ENCODE results near the gene NCKAP5.
"Not testable (repeated sequence)": the region's sequence is repeated elsewhere in the genome, so short reads cannot be mapped to it uniquely, and the experiment has no call there.

NCKAP5 gene

GRCh38 chr2:132877923-132878322, 690.3 kb downstream of the NCKAP5 start:
- DNase-seq (ENCODE audit: low read depth in 2 of 2), result no peak

- DNase-seq (ENCODE audit: low read depth in 2 of 2), result no peak
These were observed 691.4 kb downstream of the NCKAP5 start for GRCh38 chr2:132876745-132877391.

- DNase-seq (ENCODE audit: low read depth in 2 of 2), result no peak
These were observed 693.1 kb downstream of the NCKAP5 start for GRCh38 chr2:132875193-132875592.

DNA sequence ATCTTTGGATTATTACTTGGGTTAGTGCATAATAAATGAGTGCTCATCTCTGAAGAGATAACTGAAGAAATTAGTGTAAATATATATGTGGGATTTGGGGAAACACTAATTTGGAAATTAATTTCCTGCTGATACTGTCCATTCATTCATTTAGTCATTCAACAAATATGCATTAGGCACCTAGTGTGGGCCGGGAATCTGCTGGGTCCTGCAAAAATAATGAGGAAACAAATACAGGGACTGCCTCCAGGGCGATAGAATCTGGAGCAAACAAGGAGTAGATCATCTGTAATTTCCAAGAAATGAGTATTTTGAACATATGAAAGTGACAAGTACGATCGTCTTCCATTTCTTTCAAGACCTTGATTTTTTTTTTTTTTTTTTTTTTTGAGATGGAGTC, 694.5 kb downstream of the NCKAP5 start:
- no peak for DNase-seq (ENCODE audit: low read depth in 2 of 2)

DNA sequence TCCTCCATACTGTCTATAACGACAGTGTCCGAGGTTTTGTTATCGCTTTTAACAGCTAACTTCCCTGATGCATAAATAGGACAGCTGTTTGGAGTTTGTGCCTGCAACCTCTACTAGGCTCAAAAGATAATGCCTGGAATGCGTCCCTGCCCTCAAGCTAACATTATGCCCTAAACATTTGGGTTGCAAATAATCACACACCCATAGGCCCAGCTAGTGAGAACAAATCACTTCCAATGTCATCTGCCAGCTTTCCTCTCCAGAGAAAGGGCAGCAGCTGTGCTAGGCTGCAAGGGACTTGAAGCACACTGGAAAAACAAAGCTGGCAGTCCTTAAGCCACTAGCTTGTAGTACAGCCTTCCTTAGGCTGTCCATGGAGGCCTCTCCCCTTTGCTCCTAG, 696.4 kb downstream of the NCKAP5 start:
- DNase-seq (ENCODE audit: low read depth in 2 of 2), result no peak

DNA sequence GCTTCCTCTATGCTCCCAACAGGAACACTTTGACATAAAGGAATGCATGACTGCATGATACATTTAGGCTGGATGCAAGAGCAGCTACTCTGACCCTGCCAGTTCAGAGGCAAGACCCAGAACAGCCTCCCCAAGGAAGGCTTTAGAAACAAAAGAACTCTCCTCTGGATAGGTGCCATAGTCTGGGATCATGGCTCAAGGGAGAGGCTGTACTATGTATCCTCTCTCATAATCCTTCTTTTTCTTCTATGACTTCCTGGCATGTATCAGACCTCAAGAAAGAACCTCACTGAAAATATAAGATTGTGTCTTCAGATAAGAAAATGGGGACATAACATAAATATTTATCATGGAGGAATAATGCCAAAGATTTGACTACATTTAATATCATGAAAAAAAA, 704.3 kb downstream of the NCKAP5 start:
- DNase-seq (ENCODE audit: low read depth in 2 of 2), result no peak

DNA sequence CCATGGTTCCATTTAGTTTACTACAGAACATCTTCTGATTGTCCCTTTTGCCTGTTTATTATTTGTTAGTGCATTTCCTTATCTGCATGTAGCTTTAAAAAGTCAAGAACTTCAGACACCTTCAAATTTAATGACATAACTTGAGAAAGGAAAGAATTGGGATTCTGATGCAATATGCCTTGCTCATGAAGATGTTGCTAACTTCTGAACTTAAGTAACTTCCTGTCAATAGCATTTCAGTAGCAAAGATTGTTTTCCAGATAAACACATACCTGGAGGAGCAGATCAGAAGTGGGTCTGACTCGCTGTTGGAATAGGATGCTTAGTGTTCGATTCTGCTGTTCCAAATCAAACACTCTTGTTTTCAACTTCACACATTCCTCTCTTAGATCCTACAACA, 708.0 kb downstream of the NCKAP5 start:
- DNase-seq (ENCODE audit: low read depth in 2 of 2), result no peak

- no peak for DNase-seq (ENCODE audit: low read depth in 2 of 2)
These were observed 708.7 kb downstream of the NCKAP5 start for GRCh38 chr2:132859590-132859989.

- no peak for DNase-seq (ENCODE audit: low read depth in 2 of 2)
These were observed 710.9 kb downstream of the NCKAP5 start for GRCh38 chr2:132857319-132857718.

GRCh38 chr2:132850688-132851087, 717.6 kb downstream of the NCKAP5 start:
- no peak for DNase-seq (ENCODE audit: low read depth in 2 of 2)

DNA sequence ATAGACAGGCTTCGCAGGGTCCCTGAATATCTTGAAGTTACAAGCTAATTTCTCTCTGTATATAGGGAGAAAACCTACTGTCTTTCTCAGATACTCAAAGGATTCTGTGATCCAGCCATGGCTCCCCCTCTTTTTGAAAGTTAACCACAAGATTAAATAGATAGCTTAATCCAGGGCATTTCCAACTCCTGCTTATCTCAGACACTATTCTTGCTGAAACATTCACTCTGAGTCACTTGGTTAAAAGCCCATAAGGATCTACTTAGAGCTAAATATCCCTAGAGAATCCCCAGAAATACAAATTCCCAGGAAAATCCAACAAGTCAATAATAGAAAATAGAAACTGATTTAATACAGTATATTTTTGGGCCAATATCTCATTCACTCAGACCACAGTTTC, 719.1 kb downstream of the NCKAP5 start:
- no peak for DNase-seq (ENCODE audit: low read depth in 2 of 2)

DNA sequence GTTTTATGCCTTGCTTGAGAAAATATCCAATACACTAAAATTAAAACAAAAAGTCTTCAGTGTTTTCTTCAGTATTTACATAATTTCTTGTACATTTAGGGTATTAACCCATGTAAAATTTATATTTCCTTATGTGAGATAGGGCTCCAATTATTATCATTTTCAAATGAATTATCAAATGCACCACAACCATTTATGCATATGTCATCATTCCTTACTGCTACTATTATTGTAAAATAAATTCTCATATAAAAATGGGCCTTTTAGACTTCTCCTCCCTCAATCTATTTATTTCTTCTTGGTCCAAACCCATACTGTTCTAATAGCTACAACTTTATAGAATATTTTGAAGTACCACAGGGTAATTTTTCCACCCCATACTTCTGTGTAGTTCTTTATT, 722.9 kb downstream of the NCKAP5 start:
- DNase-seq (ENCODE audit: low read depth in 2 of 2), result no peak

- DNase-seq (ENCODE audit: low read depth in 2 of 2), result no peak
These were observed 723.7 kb downstream of the NCKAP5 start for GRCh38 chr2:132844585-132844984.

DNA sequence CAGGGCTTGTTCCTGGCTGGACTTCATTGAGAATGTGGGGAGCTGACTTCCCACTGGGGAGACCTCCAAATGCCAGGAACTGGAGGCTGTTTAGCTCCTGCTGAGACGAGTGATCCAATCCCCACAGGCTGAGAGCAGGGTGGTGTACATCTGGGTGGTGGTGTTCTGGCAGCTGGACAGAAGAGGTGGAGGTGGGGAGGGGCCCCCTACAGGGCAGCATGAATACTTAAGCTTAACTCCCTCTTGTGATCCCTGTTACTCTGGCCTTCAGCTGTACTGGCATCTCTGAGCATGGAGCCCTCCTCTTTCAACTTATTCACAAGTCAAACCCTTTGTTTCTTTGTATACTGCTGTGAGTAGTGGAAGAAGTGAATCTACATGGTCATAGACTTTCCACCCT, 730.5 kb downstream of the NCKAP5 start:
- DNase-seq (ENCODE audit: low read depth in 2 of 2), result no peak

DNA sequence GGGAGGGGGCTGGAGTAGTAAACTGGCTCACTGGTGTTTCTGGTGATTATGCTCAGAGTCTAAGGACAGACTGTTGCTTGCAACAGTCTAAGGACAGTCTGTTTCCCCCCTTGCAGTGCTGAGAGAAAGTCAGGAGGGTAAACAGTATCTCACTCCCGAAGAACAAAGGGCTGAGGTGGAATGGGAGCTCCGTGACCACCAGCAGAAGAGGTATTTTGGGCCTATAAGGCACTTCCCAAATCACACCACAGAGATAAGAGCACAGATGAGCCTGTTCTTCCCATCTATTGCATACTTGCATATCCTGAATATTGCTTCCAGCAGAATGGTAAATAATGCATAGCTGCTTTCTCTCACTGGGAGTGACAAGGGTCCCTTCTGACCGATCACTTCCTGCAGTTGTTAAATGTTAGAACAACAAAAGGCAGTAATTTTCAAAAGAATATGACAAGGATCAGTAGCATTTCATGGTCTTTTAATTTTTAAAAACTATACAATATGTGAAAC, 737.9 kb downstream of the NCKAP5 start:
- no peak for DNase-seq (ENCODE audit: low read depth in 2 of 2)

GRCh38 chr2:132825601-132826000, 742.7 kb downstream of the NCKAP5 start:
- no peak for DNase-seq (ENCODE audit: low read depth in 2 of 2)

GRCh38 chr2:132824716-132825115, 743.5 kb downstream of the NCKAP5 start:
- DNase-seq (ENCODE audit: low read depth in 2 of 2), result no peak

GRCh38 chr2:132816234-132816633, 752.0 kb downstream of the NCKAP5 start:
- no peak for DNase-seq (ENCODE audit: low read depth in 2 of 2)

DNA sequence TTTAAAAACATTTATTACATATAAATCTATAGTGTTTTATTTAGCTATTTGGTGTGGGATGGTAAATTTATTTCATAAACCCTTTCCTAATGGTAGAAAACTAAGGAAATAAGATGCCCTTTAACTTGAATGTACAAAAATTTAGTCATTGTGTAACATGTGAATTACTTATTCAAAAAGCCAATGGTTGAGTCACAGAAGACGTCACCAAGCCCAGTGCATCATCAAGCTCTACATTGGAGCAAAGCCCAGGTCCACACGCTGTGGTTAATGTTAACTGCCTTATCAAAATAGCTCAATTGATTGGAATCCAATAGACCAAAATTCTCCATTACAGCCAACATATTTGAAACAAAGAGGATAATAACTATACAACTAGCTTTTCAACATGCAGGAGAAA, 752.7 kb downstream of the NCKAP5 start:
- DNase-seq (ENCODE audit: low read depth in 2 of 2), result no peak

- DNase-seq (ENCODE audit: low read depth in 2 of 2), result no peak
These were observed 753.6 kb downstream of the NCKAP5 start for GRCh38 chr2:132814651-132815050.

- no peak for DNase-seq (ENCODE audit: low read depth in 2 of 2)
These were observed 754.8 kb downstream of the NCKAP5 start for GRCh38 chr2:132813422-132813821.

- DNase-seq (ENCODE audit: low read depth in 2 of 2), result no peak
These were observed 756.9 kb downstream of the NCKAP5 start for GRCh38 chr2:132811148-132811915.

DNA sequence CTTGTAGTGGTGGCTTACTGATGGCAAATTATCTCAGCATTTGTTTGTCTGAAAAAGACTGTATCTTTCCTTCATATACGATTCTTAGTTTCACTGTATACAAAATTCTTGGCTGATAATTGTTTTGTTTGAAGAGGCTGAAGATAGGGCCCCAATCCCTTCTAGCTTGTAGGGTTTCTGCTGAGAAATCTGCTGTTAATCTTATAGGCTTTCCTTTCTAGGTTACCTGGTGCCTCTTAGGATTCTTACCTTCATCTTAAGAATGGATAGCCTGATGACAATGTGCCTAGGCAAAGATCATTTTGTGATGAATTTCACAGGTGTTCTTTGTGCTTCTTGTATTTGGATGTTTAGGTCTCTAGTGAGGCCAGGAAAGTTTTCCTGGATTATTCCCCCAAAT, 758.3 kb downstream of the NCKAP5 start:
- DNase-seq (ENCODE audit: low read depth in 2 of 2), result not testable (repeated sequence)

Measured in stimulated activated CD4-positive, alpha-beta T cell treated with anti-CD3 and anti-CD28 coated beads, Interleukin-12 subunit alpha, Interleukin-12 subunit beta, amount 100 ng/mL, for 24 hours (primary cell).